ENCODE results near the gene PHF2. TPM values are rescaled to one million over a fixed set of nuclear protein-coding genes. Genes with fewer than 3 reads are reported as not detected.

PHF2 gene
- total and polyA plus RNA-seq, 9 of the 15 experiments (the other 6 are each of a cell fraction or from before 2014, with no cell fraction given): 0.37 to 14.4 (median 8.1) TPM

- no peak for DNase-seq (ENCODE audit: extremely low read depth in 1 of 4, low spot score in 3 of 4)
- Histone ChIP-seq H3K27ac (ENCODE audit: extremely low read depth, low read depth, low read length) (peak overlapping the region; percentile 84), H3K9me1 (ENCODE audit: control insufficient read depth, insufficient read depth, low read length) (no peaks in the 10 kb centered on the region), H3K4me2 (ENCODE audit: insufficient read depth, low read length) (peak overlapping the region; percentile 84), H3K27me3 (ENCODE audit: control insufficient read depth in 2 of 2, insufficient read depth in 2 of 2, low read length in 2 of 2) (no peaks in the 10 kb centered on the region), H3K4me3 (peak overlapping the region; percentile 74), H4K20me1 (replicated peaks; ENCODE audit: control insufficient read depth, insufficient read depth, low read length) (0 out of 2 replicates have a peak, but pooled peaks cover under 1% of the 10 kb centered on the region), H2AFZ (ENCODE audit: low read depth, low read length) (peak overlapping the region; percentile 84), H3K9ac (ENCODE audit: insufficient read depth in 1 of 2, low read depth in 2 of 2, low read length in 2 of 2) (peak overlapping the region; percentile 79 to 91), H3K4me1 (replicated peaks in 1 of 2; ENCODE audit: control insufficient read depth in 2 of 2, insufficient read depth in 2 of 2, low read length in 2 of 2) (peaks cover 13 to 34% of the 10 kb centered on the region in 2 experiments), H3K36me3 (ENCODE audit: control insufficient read depth, insufficient read depth, low read length) (no peaks in the 10 kb centered on the region), H3K79me2 (ENCODE audit: control insufficient read depth, insufficient read depth, low read length) (peaks cover 20% of the 10 kb centered on the region), H3K9me3 (replicated peaks; ENCODE audit: control insufficient read depth, insufficient read depth, low read depth, low read length) (no peaks in the 10 kb centered on the region)
- no peak for FAIRE-seq
- in situ Hi-C loops (cut with MboI) (no loop called here), intact Hi-C loops (cut with micrococcal nuclease) (loop anchor here (10.0 kb wide), 1 partner anchor 90 kb away; no protein-coding TSS in a partner anchor)
- BruUV-seq (replicated peaks): TSS peak; percentile 74
- ChIA-PET POLR2A (interaction anchor here (0.6 to 2.6 kb wide), 5 partner anchors 7 to 19 kb away, joined by 3 to 9 read pairs (median 4); no protein-coding TSS in a partner anchor), CTCF (ENCODE audit: low intra/inter-chr PET ratio) (no interaction called here)
- no peak for ATAC-seq
- 57% methylated on average over 14 of the region's 30 CpGs for WGBS (ENCODE audit: insufficient coverage, low coverage, missing lambda C conversion rate)
- peak; percentile 43; the same call in 1 of the 2 replicates for TF ChIP-seq CBX1 (IDR thresholded peaks at IDR 0.05; ENCODE audit: low read depth)
- no peak for TF ChIP-seq NCOA2 (IDR thresholded peaks at IDR 0.05; ENCODE audit: partially characterized antibody in 2 of 2)
- no peak for TF ChIP-seq CBX3 (IDR thresholded peaks at IDR 0.05; ENCODE audit: borderline replicate concordance in 1 of 2, low read length in 2 of 2)
- no peak for TF ChIP-seq STAT5A (IDR thresholded peaks at IDR 0.05; ENCODE audit: borderline replicate concordance, low read length)
- TF ChIP-seq FIP1L1 (IDR thresholded peaks at IDR 0.05; ENCODE audit: low read depth, low read length, poor library complexity, severe bottlenecking): peak; percentile 19
- no peak for TF ChIP-seq ZFP91 (CRISPR knock-in tag; IDR thresholded peaks at IDR 0.05)
- TF ChIP-seq GABPB1 (CRISPR knock-in tag; IDR thresholded peaks at IDR 0.05): no peak
- no peak for TF ChIP-seq CREB1 (IDR thresholded peaks at IDR 0.05)
- no peak for TF ChIP-seq CREB1 (CRISPR knock-in tag; IDR thresholded peaks at IDR 0.05)
- TF ChIP-seq ZNF583 (CRISPR knock-in tag; IDR thresholded peaks at IDR 0.05): 0 out of 2 replicates have a peak, but pooled peaks have one; percentile 11
- no peak for TF ChIP-seq XRCC3 (IDR thresholded peaks at IDR 0.05)
- no peak for TF ChIP-seq SRSF9 (IDR thresholded peaks at IDR 0.05; ENCODE audit: borderline replicate concordance, low read depth, low read length)
- TF ChIP-seq ASH1L (IDR thresholded peaks at IDR 0.05; ENCODE audit: borderline replicate concordance, low read depth, partially characterized antibody): no peak
- no peak for TF ChIP-seq HDAC2 (IDR thresholded peaks at IDR 0.05)
- TF ChIP-seq RBM17 (IDR thresholded peaks at IDR 0.05; ENCODE audit: borderline replicate concordance, low read depth, low read length): no peak
- no peak for TF ChIP-seq HMG20A (CRISPR knock-in tag; conservative IDR thresholded peaks at IDR 0.05)
- no peak for TF ChIP-seq HCFC1 (IDR thresholded peaks at IDR 0.05; ENCODE audit: low read depth, low read length)
- no peak for TF ChIP-seq KDM2B (CRISPR knock-in tag; IDR thresholded peaks at IDR 0.05)
- no peak for TF ChIP-seq HDAC1 (IDR thresholded peaks at IDR 0.05)
- TF ChIP-seq ETS2 (tag; IDR thresholded peaks at IDR 0.05; ENCODE audit: borderline replicate concordance, poor library complexity, severe bottlenecking): no peak
- no peak for TF ChIP-seq ZFPM2 (CRISPR knock-in tag; IDR thresholded peaks at IDR 0.05)
- no peak for TF ChIP-seq LARP7 (IDR thresholded peaks at IDR 0.05)
- peak; percentile 5 for TF ChIP-seq HMGN3 (IDR thresholded peaks at IDR 0.05; ENCODE audit: borderline replicate concordance, extremely low read depth, insufficient read length, low read depth, low read length)
These were observed 1.2 kb upstream of the PHF2 start for GRCh38 chr9:93574900-93575795.
